ENCODE results near the gene GPR142. TPM values are rescaled to one million over a fixed set of nuclear protein-coding genes. Genes with fewer than 3 reads are reported as not detected.
A peak's percentile ranks its signal among the peaks of the same experiment; 100 is the strongest.

Gene GPR142
- total and polyA plus RNA-seq, 2 of the 13 experiments (the other 11 are each of a cell fraction or from before 2014, with no cell fraction given) = not detected

- TF ChIP-seq RCOR2 (CRISPR knock-in tag; IDR thresholded peaks at IDR 0.05) (no peak), GTF2F1 (IDR thresholded peaks at IDR 0.05; ENCODE audit: low read length) (no peak), ETV5 (CRISPR knock-in tag; IDR thresholded peaks at IDR 0.05; ENCODE audit: borderline replicate concordance) (peak; percentile 53; the same call in 1 of the 2 replicates), HNF4G (IDR thresholded peaks at IDR 0.05; ENCODE audit: borderline replicate concordance, low read depth, low read length) (no peak), HNF4G (CRISPR knock-in tag; IDR thresholded peaks at IDR 0.05; ENCODE audit: borderline replicate concordance, low read depth) (no peak), PCBP1 (IDR thresholded peaks at IDR 0.05; ENCODE audit: borderline replicate concordance, low read depth, low read length) (no peak), EZH2 (conservative IDR thresholded peaks at IDR 0.05; ENCODE audit: low read depth, low read length) (no peak), IKZF1 (IDR thresholded peaks at IDR 0.05) (no peak), MEF2D (CRISPR knock-in tag; IDR thresholded peaks at IDR 0.05) (no peak), PRPF4 (IDR thresholded peaks at IDR 0.05; ENCODE audit: low read depth, low read length, poor library complexity, severe bottlenecking) (no peak), SAFB2 (CRISPR knock-in tag; IDR thresholded peaks at IDR 0.05; ENCODE audit: borderline replicate concordance, low read depth) (no peak), SP140L (CRISPR knock-in tag; IDR thresholded peaks at IDR 0.05; ENCODE audit: borderline replicate concordance) (no peak), MED1 (CRISPR knock-in tag; IDR thresholded peaks at IDR 0.05) (peak; percentile 37; the same call in 1 of the 2 replicates), ZNF30 (CRISPR knock-in tag; IDR thresholded peaks at IDR 0.05) (no peak), ZNF574 (CRISPR knock-in tag; IDR thresholded peaks at IDR 0.05) (peak; percentile 31; the same call in 1 of the 2 replicates), MED8 (CRISPR knock-in tag; IDR thresholded peaks at IDR 0.05; ENCODE audit: insufficient replicate concordance) (no peak), NKX3-1 (CRISPR knock-in tag; IDR thresholded peaks at IDR 0.05) (no peak)
- TF ChIP-seq, protein P1, sequence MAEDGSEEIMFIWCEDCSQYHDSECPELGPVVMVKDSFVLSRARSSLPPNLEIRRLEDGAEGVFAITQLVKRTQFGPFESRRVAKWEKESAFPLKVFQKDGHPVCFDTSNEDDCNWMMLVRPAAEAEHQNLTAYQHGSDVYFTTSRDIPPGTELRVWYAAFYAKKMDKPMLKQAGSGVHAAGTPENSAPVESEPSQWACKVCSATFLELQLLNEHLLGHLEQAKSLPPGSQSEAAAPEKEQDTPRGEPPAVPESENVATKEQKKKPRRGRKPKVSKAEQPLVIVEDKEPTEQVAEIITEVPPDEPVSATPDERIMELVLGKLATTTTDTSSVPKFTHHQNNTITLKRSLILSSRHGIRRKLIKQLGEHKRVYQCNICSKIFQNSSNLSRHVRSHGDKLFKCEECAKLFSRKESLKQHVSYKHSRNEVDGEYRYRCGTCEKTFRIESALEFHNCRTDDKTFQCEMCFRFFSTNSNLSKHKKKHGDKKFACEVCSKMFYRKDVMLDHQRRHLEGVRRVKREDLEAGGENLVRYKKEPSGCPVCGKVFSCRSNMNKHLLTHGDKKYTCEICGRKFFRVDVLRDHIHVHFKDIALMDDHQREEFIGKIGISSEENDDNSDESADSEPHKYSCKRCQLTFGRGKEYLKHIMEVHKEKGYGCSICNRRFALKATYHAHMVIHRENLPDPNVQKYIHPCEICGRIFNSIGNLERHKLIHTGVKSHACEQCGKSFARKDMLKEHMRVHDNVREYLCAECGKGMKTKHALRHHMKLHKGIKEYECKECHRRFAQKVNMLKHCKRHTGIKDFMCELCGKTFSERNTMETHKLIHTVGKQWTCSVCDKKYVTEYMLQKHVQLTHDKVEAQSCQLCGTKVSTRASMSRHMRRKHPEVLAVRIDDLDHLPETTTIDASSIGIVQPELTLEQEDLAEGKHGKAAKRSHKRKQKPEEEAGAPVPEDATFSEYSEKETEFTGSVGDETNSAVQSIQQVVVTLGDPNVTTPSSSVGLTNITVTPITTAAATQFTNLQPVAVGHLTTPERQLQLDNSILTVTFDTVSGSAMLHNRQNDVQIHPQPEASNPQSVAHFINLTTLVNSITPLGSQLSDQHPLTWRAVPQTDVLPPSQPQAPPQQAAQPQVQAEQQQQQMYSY (CRISPR knock-in tag; IDR thresholded peaks at IDR 0.05) = no peak
- TF ChIP-seq, protein P2, sequence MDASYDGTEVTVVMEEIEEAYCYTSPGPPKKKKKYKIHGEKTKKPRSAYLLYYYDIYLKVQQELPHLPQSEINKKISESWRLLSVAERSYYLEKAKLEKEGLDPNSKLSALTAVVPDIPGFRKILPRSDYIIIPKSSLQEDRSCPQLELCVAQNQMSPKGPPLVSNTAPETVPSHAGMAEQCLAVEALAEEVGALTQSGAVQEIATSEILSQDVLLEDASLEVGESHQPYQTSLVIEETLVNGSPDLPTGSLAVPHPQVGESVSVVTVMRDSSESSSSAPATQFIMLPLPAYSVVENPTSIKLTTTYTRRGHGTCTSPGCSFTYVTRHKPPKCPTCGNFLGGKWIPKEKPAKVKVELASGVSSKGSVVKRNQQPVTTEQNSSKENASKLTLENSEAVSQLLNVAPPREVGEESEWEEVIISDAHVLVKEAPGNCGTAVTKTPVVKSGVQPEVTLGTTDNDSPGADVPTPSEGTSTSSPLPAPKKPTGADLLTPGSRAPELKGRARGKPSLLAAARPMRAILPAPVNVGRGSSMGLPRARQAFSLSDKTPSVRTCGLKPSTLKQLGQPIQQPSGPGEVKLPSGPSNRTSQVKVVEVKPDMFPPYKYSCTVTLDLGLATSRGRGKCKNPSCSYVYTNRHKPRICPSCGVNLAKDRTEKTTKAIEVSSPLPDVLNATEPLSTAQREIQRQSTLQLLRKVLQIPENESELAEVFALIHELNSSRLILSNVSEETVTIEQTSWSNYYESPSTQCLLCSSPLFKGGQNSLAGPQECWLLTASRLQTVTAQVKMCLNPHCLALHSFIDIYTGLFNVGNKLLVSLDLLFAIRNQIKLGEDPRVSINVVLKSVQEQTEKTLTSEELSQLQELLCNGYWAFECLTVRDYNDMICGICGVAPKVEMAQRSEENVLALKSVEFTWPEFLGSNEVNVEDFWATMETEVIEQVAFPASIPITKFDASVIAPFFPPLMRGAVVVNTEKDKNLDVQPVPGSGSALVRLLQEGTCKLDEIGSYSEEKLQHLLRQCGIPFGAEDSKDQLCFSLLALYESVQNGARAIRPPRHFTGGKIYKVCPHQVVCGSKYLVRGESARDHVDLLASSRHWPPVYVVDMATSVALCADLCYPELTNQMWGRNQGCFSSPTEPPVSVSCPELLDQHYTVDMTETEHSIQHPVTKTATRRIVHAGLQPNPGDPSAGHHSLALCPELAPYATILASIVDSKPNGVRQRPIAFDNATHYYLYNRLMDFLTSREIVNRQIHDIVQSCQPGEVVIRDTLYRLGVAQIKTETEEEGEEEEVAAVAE (CRISPR knock-in tag; IDR thresholded peaks at IDR 0.05; ENCODE audit: borderline replicate concordance) = no peak
- TF ChIP-seq, protein P3, sequence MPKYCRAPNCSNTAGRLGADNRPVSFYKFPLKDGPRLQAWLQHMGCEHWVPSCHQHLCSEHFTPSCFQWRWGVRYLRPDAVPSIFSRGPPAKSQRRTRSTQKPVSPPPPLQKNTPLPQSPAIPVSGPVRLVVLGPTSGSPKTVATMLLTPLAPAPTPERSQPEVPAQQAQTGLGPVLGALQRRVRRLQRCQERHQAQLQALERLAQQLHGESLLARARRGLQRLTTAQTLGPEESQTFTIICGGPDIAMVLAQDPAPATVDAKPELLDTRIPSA (CRISPR knock-in tag; IDR thresholded peaks at IDR 0.05; ENCODE audit: borderline replicate concordance) = no peak
These were observed 42.7 kb downstream of the GPR142 start (continued) for GRCh38 chr17:74410001-74410443.

All from HepG2 (cell line).